Cardiac muscle cell (in vitro differentiated cells and primary cell): Measurements from ENCODE around the gene PTPRM. TPM values are rescaled to one million over a fixed set of nuclear protein-coding genes. Genes with fewer than 3 reads are reported as not detected.

Source experiments
- DNase-seq, 2 donors: peaks; one replicate each; pipeline versions ENCODE4 v3.0.0 to v3.0.0-alpha.2; 2010 to 2017; ENCODE audit warnings: low read depth in 1 of 2, low spot score in 1 of 2
- H3K27ac ChIP-seq: fragments of 200-600 bp; sonication (generic); 2 replicates; pipeline ENCODE4 v1.5.1; 2016
- H3K27me3 ChIP-seq: fragments of 200-600 bp; sonication (generic); 2 replicates; pipeline ENCODE4 v1.6.0; 2016; ENCODE audit warnings: control low read depth
- H3K36me3 ChIP-seq: fragments of 200-600 bp; sonication (generic); 2 replicates; pipeline ENCODE4 v1.5.1; 2016; ENCODE audit warnings: control low read depth
- H3K4me1 ChIP-seq: fragments of 200-600 bp; sonication (generic); 2 replicates; pipeline ENCODE4 v1.8.1; 2017; ENCODE audit warnings: low read depth, mild to moderate bottlenecking, mixed run types
- H3K4me3 ChIP-seq: fragments of 200-600 bp; sonication (generic); 2 replicates; pipeline ENCODE4 v1.5.1; 2016; ENCODE audit warnings: mild to moderate bottlenecking
- H3K9me3 ChIP-seq: fragments of 200-600 bp; sonication (generic); 2 replicates; pipeline ENCODE4 v1.5.1; 2017; ENCODE audit warnings: low read depth, mild to moderate bottlenecking, control low read depth
- CTCF ChIP-seq: IDR thresholded peaks from 2 replicates; pipeline ENCODE4 v1.5.1; 2012; ENCODE audit warnings: low read depth, mild to moderate bottlenecking, low read length
- polyA plus RNA-seq: library from polyadenylated mRNA; unstranded; fragments of >200 nt; fragmentation: Nextera tagmentation; extraction: Ambion mirVana; gene quantifications from 2 replicates; pipeline ENCODE4 v1.2.1, GENCODE V29; 2016
- total RNA-seq: library from RNA; depleted of rRNA; stranded (reverse); fragments of >200 nt; gene quantifications from 2 replicates; pipeline ENCODE4 v1.2.3, GENCODE V29; 2016

PTPRM gene
- total and polyA plus RNA-seq, 2 experiments from 2014 or later: 26.5 to 48.8 TPM

GRCh38 chr18:7600528-7601245 is 33.6 kb downstream of the PTPRM start:
- Histone ChIP-seq H3K36me3 (no peaks in the 10 kb centered on the region), H3K27me3 (no peaks in the 10 kb centered on the region), H3K4me1 (peaks cover 13% of the 10 kb centered on the region), H3K4me3 (no peak overlapping the region), H3K27ac (no peak overlapping the region), H3K9me3 (no peaks in the 10 kb centered on the region)
- no peak for DNase-seq
- no peak for TF ChIP-seq CTCF

DNA sequence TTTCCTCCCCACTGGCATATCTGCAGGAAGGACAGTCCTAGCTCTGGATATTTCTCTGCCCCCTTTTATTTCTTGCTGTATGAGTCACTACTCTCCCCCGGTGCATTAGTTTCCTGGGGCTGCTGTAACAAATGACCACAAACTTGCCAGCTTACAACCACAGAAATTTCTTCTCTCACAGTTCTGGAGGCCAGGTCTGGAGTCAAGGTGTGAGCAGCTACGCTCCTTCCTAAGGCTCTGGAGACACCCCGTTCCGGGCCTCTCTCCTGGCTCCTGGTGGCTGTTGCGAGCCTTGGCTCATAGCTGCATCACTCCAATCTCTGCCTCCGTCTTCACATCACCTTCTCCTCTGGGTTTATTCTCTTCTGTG is 34.1 kb downstream of the PTPRM start:
- Histone ChIP-seq H3K9me3 (no peaks in the 10 kb centered on the region), H3K4me3 (no peak overlapping the region), H3K27ac (no peak overlapping the region), H3K36me3 (no peaks in the 10 kb centered on the region), H3K4me1 (peaks cover 13% of the 10 kb centered on the region), H3K27me3 (no peaks in the 10 kb centered on the region)
- peak in 1 of 2 donors; percentile 62 for DNase-seq
- TF ChIP-seq CTCF: peak; percentile 9

DNA sequence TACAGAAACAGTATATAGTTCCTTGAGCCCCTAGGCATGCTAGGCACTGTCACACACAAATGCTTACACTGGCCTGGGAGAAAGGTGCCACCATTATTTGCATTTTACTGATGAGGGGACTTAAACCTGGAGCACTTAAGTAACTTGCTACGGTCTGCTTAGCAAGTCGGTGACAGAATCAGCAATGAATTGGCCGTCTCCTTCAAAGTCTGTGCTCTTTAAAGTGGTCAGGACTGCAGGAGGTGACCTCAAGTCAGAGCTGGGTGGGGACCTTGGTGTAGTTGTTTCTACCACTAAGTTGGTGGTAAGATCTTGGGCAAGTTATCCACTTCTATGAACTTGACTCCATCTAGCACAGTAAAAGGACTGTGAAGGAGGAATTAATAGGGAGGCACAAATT is 34.8 kb downstream of the PTPRM start:
- no peak overlapping the region for H3K4me3 ChIP-seq
- no peaks in the 10 kb centered on the region for H3K36me3 ChIP-seq
- H3K9me3 ChIP-seq: no peaks in the 10 kb centered on the region
- TF ChIP-seq CTCF: no peak
- H3K27me3 ChIP-seq: no peaks in the 10 kb centered on the region
- no peak for DNase-seq
- peaks cover 16% of the 10 kb centered on the region for H3K4me1 ChIP-seq
- H3K27ac ChIP-seq: no peak overlapping the region

DNA sequence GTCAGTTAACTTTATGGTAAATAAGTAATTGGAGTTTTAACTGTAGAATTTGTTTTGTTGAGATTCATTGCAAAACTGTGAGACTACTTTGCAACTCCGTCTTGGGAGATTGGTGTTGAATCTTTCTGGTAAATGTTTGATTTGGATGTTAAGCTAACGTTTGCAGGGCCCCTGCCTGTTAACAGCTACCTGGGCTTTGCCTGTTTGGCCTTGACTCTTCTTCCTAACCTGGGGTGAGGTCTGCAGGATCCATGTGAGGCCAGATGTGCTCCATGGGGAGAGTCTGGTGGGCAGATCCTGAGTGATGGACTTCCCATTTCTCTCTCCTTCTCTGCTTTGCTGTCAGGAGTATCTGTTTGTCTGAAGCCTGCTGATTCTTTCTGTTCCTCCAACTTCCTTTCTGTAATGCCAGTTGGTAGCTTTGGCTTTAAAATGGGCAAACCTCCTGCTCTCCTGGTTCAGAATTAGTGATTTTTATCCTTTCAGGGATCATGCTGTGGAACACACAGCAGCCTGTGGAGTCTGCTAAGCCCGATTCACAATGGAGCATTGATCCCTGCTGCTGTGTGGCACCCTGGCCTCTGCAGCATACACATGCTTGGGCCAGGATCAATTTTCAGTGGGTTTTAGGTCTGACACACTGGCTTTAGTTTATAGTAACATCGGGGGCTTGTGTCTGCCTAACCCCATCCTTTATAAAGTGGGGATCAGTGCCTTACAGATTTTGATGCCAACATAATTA is 36.3 kb downstream of the PTPRM start:
- no peak for DNase-seq
- no peak overlapping the region for H3K27ac ChIP-seq
- no peaks in the 10 kb centered on the region for H3K27me3 ChIP-seq
- H3K36me3 ChIP-seq: no peaks in the 10 kb centered on the region
- H3K9me3 ChIP-seq: no peaks in the 10 kb centered on the region
- peaks cover 31% of the 10 kb centered on the region for H3K4me1 ChIP-seq
- no peak overlapping the region for H3K4me3 ChIP-seq
- no peak for TF ChIP-seq CTCF

GRCh38 chr18:7604361-7604760 is 37.2 kb downstream of the PTPRM start:
- no peak for DNase-seq
- TF ChIP-seq CTCF: no peak
- Histone ChIP-seq H3K27ac (no peak overlapping the region), H3K9me3 (no peaks in the 10 kb centered on the region), H3K4me3 (no peak overlapping the region), H3K36me3 (no peaks in the 10 kb centered on the region), H3K27me3 (no peaks in the 10 kb centered on the region), H3K4me1 (peaks cover 39% of the 10 kb centered on the region)
